Measurements from ENCODE around the gene FIGLA.

- TF ChIP-seq SUZ12 (IDR thresholded peaks at IDR 0.05; ENCODE audit: extremely low read depth, insufficient read depth, insufficient read length) (no peak), ZNF274 (IDR thresholded peaks at IDR 0.05; ENCODE audit: low read depth, low read length) (no peak)
Measured at GRCh38 chr2:70751881-70752280, 38.6 kb downstream of the FIGLA start.
